IMR-90 (cell line): ENCODE measurements around the gene SLC25A6.

ENCODE experiments used
- CTCF ChIP-seq: conservative IDR thresholded peaks from 2 replicates; pipeline ENCODE4 v1.5.1; 2012; ENCODE audit warnings: mild to moderate bottlenecking, low read depth, low read length, improper control_type of control experiment
- MAFK ChIP-seq: IDR thresholded peaks from 2 replicates; pipeline ENCODE4 v1.6.1; 2012; ENCODE audit warnings: low read depth, low read length, improper control_type of control experiment
- MXI1 ChIP-seq: IDR thresholded peaks from 2 replicates; pipeline ENCODE4 v1.6.1; 2012; ENCODE audit warnings: low read depth, mild to moderate bottlenecking, low read length, moderate library complexity, borderline replicate concordance
- POLR2A ChIP-seq: IDR thresholded peaks from 2 replicates; pipeline ENCODE4 v1.6.1; 2012; ENCODE audit warnings: mild to moderate bottlenecking, low read depth, low read length
- RAD21 ChIP-seq: IDR thresholded peaks from 2 replicates; pipeline ENCODE4 v1.6.1; 2012; ENCODE audit warnings: low read length, improper control_type of control experiment

GRCh38 chrX:1430451-1430850, 38.5 kb upstream of the SLC25A6 start:
- TF ChIP-seq MAFK (no peak), CTCF (no peak), MXI1 (no peak), RAD21 (no peak), POLR2A (no peak)
